Measurements from ENCODE around the gene FIGN.

FIGN gene

GRCh38 chr2:163610817-163611556 lies 124.8 kb downstream of the FIGN start:
- Histone ChIP-seq H3K27ac (ENCODE audit: low read length) (no peak overlapping the region), H2AFZ (ENCODE audit: low read depth, low read length) (no peak overlapping the region), H3K4me2 (ENCODE audit: insufficient read depth, low read length) (no peak overlapping the region), H3K79me2 (ENCODE audit: insufficient read depth, low read length) (no peaks in the 10 kb centered on the region), H4K20me1 (ENCODE audit: insufficient read depth, low read length) (no peaks in the 10 kb centered on the region), H3K9ac (ENCODE audit: low read depth, low read length) (no peak overlapping the region), H3K4me1 (ENCODE audit: insufficient read depth, low read length) (no peaks in the 10 kb centered on the region), H3K4me3 (ENCODE audit: low read depth in 1 of 2, low read length in 2 of 2) (no peak overlapping the region), H3K27me3 (ENCODE audit: insufficient read depth, low read length, poor library complexity) (no peaks in the 10 kb centered on the region), H3K36me3 (ENCODE audit: insufficient read depth, low read length) (no peaks in the 10 kb centered on the region), H3K9me3 (ENCODE audit: insufficient read depth, low read length, severe bottlenecking) (no peaks in the 10 kb centered on the region)
- DNase-seq (no peak), ATAC-seq (ENCODE audit: insufficient read depth, low read depth) (no peak)
- TF ChIP-seq EZH2 (IDR thresholded peaks at IDR 0.05; ENCODE audit: borderline replicate concordance, low read depth, low read length, severe bottlenecking): no peak
- TF ChIP-seq, protein P1, sequence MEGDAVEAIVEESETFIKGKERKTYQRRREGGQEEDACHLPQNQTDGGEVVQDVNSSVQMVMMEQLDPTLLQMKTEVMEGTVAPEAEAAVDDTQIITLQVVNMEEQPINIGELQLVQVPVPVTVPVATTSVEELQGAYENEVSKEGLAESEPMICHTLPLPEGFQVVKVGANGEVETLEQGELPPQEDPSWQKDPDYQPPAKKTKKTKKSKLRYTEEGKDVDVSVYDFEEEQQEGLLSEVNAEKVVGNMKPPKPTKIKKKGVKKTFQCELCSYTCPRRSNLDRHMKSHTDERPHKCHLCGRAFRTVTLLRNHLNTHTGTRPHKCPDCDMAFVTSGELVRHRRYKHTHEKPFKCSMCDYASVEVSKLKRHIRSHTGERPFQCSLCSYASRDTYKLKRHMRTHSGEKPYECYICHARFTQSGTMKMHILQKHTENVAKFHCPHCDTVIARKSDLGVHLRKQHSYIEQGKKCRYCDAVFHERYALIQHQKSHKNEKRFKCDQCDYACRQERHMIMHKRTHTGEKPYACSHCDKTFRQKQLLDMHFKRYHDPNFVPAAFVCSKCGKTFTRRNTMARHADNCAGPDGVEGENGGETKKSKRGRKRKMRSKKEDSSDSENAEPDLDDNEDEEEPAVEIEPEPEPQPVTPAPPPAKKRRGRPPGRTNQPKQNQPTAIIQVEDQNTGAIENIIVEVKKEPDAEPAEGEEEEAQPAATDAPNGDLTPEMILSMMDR (IDR thresholded peaks at IDR 0.05; ENCODE audit: borderline replicate concordance, extremely low read depth, low read length, poor library complexity, severe bottlenecking): peak; percentile 35

- no peaks in the 10 kb centered on the region for H3K79me2 ChIP-seq (ENCODE audit: insufficient read depth, low read length)
- H3K9ac ChIP-seq (ENCODE audit: low read depth, low read length): no peak overlapping the region
- no peaks in the 10 kb centered on the region for H3K27me3 ChIP-seq (ENCODE audit: insufficient read depth, low read length, poor library complexity)
- no peak overlapping the region for H3K27ac ChIP-seq (ENCODE audit: low read length)
- H3K4me1 ChIP-seq (ENCODE audit: insufficient read depth, low read length): no peaks in the 10 kb centered on the region
- H2AFZ ChIP-seq (ENCODE audit: low read depth, low read length): no peak overlapping the region
- TF ChIP-seq, protein P1 (IDR thresholded peaks at IDR 0.05; ENCODE audit: borderline replicate concordance, extremely low read depth, low read length, poor library complexity, severe bottlenecking): no peak
- no peak for TF ChIP-seq EZH2 (IDR thresholded peaks at IDR 0.05; ENCODE audit: borderline replicate concordance, low read depth, low read length, severe bottlenecking)
- no peaks in the 10 kb centered on the region for H4K20me1 ChIP-seq (ENCODE audit: insufficient read depth, low read length)
- ATAC-seq (ENCODE audit: insufficient read depth, low read depth) (no peak), DNase-seq (no peak)
- H3K4me3 ChIP-seq (ENCODE audit: low read depth in 1 of 2, low read length in 2 of 2): no peak overlapping the region
- H3K9me3 ChIP-seq (ENCODE audit: insufficient read depth, low read length, severe bottlenecking): no peaks in the 10 kb centered on the region
- H3K4me2 ChIP-seq (ENCODE audit: insufficient read depth, low read length): no peak overlapping the region
- no peaks in the 10 kb centered on the region for H3K36me3 ChIP-seq (ENCODE audit: insufficient read depth, low read length)
Measured at GRCh38 chr2:163607630-163608029, 128.2 kb downstream of the FIGN start.

GRCh38 chr2:163606878-163607277 lies 128.9 kb downstream of the FIGN start:
- no peak for DNase-seq
- ATAC-seq (ENCODE audit: insufficient read depth, low read depth): no peak
- Histone ChIP-seq H3K4me1 (ENCODE audit: insufficient read depth, low read length) (no peaks in the 10 kb centered on the region), H3K27ac (ENCODE audit: low read length) (no peak overlapping the region), H3K36me3 (ENCODE audit: insufficient read depth, low read length) (no peaks in the 10 kb centered on the region), H3K9me3 (ENCODE audit: insufficient read depth, low read length, severe bottlenecking) (no peaks in the 10 kb centered on the region), H3K4me3 (ENCODE audit: low read depth in 1 of 2, low read length in 2 of 2) (no peak overlapping the region), H3K4me2 (ENCODE audit: insufficient read depth, low read length) (no peak overlapping the region), H2AFZ (ENCODE audit: low read depth, low read length) (no peak overlapping the region), H3K9ac (ENCODE audit: low read depth, low read length) (no peak overlapping the region), H3K27me3 (ENCODE audit: insufficient read depth, low read length, poor library complexity) (no peaks in the 10 kb centered on the region), H4K20me1 (ENCODE audit: insufficient read depth, low read length) (no peaks in the 10 kb centered on the region), H3K79me2 (ENCODE audit: insufficient read depth, low read length) (no peaks in the 10 kb centered on the region)
- no peak for TF ChIP-seq EZH2 (IDR thresholded peaks at IDR 0.05; ENCODE audit: borderline replicate concordance, low read depth, low read length, severe bottlenecking)
- TF ChIP-seq, protein P1 (IDR thresholded peaks at IDR 0.05; ENCODE audit: borderline replicate concordance, extremely low read depth, low read length, poor library complexity, severe bottlenecking): no peak

All from DND-41 (cell line).